PFSK-1 (cell line): ENCODE measurements around the gene ARL4D.

Experiments
- FOXP2 ChIP-seq: optimal IDR thresholded peaks from 2 replicates; pipeline ENCODE3; 2011; ENCODE audit warnings: borderline replicate concordance, control low read depth, inconsistent platforms; ENCODE audit not compliant: insufficient read depth; ENCODE audit errors: extremely low read length, extremely low read depth
- POLR2AphosphoS5 ChIP-seq: IDR thresholded peaks from 2 replicates; pipeline ENCODE4 v1.6.1; 2012; ENCODE audit warnings: low read depth, mild to moderate bottlenecking, control low read depth, low read length, moderate library complexity
- SIN3A ChIP-seq: IDR thresholded peaks from 2 replicates; pipeline ENCODE4 v1.6.1; 2012; ENCODE audit warnings: mild to moderate bottlenecking, low read length, moderate library complexity, borderline replicate concordance; ENCODE audit not compliant: insufficient read depth
- TAF1 ChIP-seq: IDR thresholded peaks from 2 replicates; pipeline ENCODE4 v1.6.1; 2012; ENCODE audit warnings: low read length, control low read depth, borderline replicate concordance; ENCODE audit not compliant: insufficient read depth
- TF ChIP-seq, protein P1 (sequence below), 2 experiments: IDR thresholded peaks; 2 replicates each; pipeline versions ENCODE4 v1.6.1 to v1.8.0; 2011 to 2012; ENCODE audit warnings: low read depth in 2 of 2, low read length in 2 of 2, control low read depth in 1 of 2, inconsistent platforms in 1 of 2, mild to moderate bottlenecking in 1 of 2, moderate library complexity in 1 of 2; ENCODE audit not compliant: insufficient read depth in 1 of 2

Gene ARL4D

DNA sequence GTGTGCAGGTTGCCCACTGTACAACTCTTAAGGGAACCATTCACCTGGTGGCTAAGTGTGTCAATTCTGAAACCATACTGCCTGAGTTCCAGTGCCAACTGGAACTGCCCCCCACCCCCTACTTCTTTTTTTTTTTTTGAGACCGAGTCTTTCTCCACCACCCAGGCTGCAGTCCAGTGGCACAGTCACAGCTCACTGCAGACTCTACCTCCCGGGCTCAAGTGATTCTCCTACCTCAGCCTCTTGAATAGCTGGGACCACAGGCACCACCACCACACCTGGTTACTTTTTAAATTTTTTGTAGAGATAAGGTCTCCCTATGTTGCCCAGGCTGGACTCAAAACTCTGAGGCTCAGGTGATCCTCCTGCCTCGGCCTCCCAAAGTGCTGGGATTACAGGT is 44.6 kb downstream of the ARL4D start:
- TF ChIP-seq SIN3A (no peak), FOXP2 (no peak), TAF1 (no peak), POLR2AphosphoS5 (no peak)
- TF ChIP-seq, protein P1, sequence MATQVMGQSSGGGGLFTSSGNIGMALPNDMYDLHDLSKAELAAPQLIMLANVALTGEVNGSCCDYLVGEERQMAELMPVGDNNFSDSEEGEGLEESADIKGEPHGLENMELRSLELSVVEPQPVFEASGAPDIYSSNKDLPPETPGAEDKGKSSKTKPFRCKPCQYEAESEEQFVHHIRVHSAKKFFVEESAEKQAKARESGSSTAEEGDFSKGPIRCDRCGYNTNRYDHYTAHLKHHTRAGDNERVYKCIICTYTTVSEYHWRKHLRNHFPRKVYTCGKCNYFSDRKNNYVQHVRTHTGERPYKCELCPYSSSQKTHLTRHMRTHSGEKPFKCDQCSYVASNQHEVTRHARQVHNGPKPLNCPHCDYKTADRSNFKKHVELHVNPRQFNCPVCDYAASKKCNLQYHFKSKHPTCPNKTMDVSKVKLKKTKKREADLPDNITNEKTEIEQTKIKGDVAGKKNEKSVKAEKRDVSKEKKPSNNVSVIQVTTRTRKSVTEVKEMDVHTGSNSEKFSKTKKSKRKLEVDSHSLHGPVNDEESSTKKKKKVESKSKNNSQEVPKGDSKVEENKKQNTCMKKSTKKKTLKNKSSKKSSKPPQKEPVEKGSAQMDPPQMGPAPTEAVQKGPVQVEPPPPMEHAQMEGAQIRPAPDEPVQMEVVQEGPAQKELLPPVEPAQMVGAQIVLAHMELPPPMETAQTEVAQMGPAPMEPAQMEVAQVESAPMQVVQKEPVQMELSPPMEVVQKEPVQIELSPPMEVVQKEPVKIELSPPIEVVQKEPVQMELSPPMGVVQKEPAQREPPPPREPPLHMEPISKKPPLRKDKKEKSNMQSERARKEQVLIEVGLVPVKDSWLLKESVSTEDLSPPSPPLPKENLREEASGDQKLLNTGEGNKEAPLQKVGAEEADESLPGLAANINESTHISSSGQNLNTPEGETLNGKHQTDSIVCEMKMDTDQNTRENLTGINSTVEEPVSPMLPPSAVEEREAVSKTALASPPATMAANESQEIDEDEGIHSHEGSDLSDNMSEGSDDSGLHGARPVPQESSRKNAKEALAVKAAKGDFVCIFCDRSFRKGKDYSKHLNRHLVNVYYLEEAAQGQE (IDR thresholded peaks at IDR 0.05; ENCODE audit: insufficient read depth in 1 of 2, low read depth in 2 of 2, low read length in 2 of 2) = no peak

DNA sequence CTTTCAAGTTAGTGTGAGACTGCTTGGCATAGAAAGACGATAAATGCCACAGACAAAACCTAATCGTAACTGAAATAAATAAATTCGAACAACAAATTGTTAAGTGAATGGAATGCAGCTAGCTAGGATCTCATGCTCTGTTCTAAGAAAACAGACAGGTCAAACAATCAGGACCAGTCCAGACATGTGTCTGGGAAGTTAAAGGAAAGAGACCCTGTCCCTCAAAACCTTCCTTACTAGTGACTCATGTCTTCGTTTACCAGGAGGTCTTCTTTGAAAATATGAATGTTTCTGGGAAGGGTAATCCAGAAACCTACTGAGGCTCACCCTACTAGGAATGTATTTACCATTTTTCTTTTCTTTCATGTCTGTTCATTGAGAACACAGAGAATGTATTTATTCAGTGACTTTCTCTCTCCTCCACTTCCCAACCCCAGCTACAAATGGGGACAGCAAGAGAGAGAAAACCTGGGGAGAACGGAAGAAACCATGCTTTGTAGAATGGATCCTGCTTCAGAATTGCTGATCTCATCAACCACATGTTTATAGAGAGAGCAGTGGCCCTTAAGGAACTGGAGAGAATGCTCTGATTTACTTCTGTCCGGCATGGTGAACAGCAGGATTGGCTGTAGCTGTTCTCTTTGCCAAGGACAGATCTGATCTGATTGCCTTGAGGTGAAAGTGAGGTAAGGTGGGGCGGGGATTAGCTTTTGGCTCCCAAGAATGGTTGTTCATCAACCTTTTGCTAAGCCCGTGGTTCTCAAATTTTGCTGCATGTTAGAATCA is 45.6 kb downstream of the ARL4D start:
- TF ChIP-seq TAF1 = no peak
- TF ChIP-seq, protein P1 (IDR thresholded peaks at IDR 0.05; ENCODE audit: insufficient read depth in 1 of 2, low read depth in 2 of 2, low read length in 2 of 2) = no peak
- TF ChIP-seq FOXP2 = no peak
- TF ChIP-seq POLR2AphosphoS5 = no peak
- TF ChIP-seq SIN3A = no peak

DNA sequence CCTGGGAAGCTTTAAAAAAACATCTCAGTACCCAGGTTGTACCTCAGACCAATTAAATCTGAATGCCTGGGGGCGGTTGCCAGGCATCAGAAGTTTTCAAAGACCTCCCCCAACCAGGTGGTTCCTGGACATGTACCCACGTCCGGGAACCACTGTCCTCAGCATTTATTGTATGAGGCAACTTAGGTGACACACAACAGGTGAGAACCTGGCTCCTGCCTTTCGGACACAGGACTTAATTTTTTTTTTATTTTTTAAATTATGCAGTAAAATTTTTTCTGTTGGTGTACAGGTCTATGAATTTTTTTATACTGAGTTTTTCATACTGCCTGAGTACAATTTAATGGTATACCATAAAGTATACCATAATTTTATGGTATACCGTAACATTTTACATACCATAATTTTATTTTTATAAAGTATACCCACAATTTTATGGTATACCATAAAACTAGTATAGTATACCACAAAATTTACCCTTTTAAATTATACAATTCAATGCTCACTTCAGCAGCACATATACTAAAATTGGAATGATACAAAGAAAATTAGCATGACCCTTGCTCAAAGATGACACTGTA is 46.3 kb downstream of the ARL4D start:
- TF ChIP-seq SIN3A (no peak), POLR2AphosphoS5 (no peak), TAF1 (no peak), FOXP2 (no peak)
- TF ChIP-seq, protein P1 (IDR thresholded peaks at IDR 0.05; ENCODE audit: insufficient read depth in 1 of 2, low read depth in 2 of 2, low read length in 2 of 2) = no peak

DNA sequence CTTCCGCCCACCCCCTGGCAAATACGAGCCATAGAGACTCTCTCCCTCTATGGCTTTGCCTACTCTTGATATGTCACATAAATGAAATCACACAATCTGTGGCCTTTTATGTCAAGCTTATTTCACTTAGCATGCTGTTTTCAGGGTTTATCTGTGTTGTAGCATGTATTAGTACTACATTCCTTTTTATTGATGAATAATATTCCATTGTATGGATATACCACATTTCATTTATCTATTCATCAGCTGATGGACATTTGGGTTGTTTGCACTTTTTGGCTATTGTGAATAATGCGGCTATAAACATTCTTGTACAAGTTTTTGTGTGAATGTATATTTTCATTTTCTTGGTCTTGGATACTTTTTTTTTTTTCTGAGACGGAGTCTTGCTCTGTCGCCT is 48.0 kb downstream of the ARL4D start:
- TF ChIP-seq TAF1 (no peak), FOXP2 (no peak), POLR2AphosphoS5 (no peak), SIN3A (no peak)
- TF ChIP-seq, protein P1 (IDR thresholded peaks at IDR 0.05; ENCODE audit: insufficient read depth in 1 of 2, low read depth in 2 of 2, low read length in 2 of 2) = no peak
